ENCODE data around the gene ASGR1.

GRCh38 chr17:7131423-7131791 lies 47.8 kb downstream of the ASGR1 start:
- TF ChIP-seq EP300 (IDR thresholded peaks at IDR 0.05) (no peak), POLR2A (IDR thresholded peaks at IDR 0.05) (no peak)
